Stimulated activated naive B cell treated with anti-CD40 and anti-IgM and Interleukin-4, amounts not matched to agents 10 μg/mL and 1 μg/mL and 100 μg/mL, for 72 hours (primary cell): ENCODE results near the gene CEMIP2.
A peak's percentile ranks its signal among the peaks of the same experiment; 100 is the strongest.

Experiments
- ATAC-seq, 2 donors: fragments of 150-1000 bp; cut with Tn5 transposase; replicated peaks; 2 replicates each; pipeline ENCODE4 v1.10.0; 2021; ENCODE audit warnings: moderate library complexity in 1 of 2
- DNase-seq: peaks from one replicate; pipeline ENCODE4 v3.0.0; 2021
- H3K27ac Mint-ChIP-seq: one replicate; pipeline ENCODE4 v1.8.0; 2022; ENCODE audit warnings: mild to moderate bottlenecking, mixed read lengths
- H3K27me3 Mint-ChIP-seq, 2 donors: one replicate each; pipeline ENCODE4 v1.8.0; 2022; ENCODE audit warnings: mixed read lengths in 2 of 2
- H3K36me3 Mint-ChIP-seq, 2 donors: one replicate each; pipeline ENCODE4 v1.8.0; 2022; ENCODE audit warnings: mixed read lengths in 2 of 2, mild to moderate bottlenecking in 1 of 2
- H3K4me1 Mint-ChIP-seq, 2 donors: one replicate each; pipeline ENCODE4 v1.8.0; 2022; ENCODE audit warnings: mixed read lengths in 2 of 2, mild to moderate bottlenecking in 1 of 2
- H3K4me3 Mint-ChIP-seq, 2 donors: one replicate each; pipeline ENCODE4 v1.8.0; 2022; ENCODE audit warnings: mild to moderate bottlenecking in 2 of 2, mixed read lengths in 2 of 2, moderate library complexity in 1 of 2
- H3K9me3 Mint-ChIP-seq, 2 donors: one replicate each; pipeline ENCODE4 v1.8.0; 2022; ENCODE audit warnings: mixed read lengths in 2 of 2, mild to moderate bottlenecking in 1 of 2

Gene CEMIP2

GRCh38 chr9:71729816-71730526, 38.3 kb downstream of the CEMIP2 start:
- DNase-seq (no peak), ATAC-seq (no peak)
- Mint-ChIP-seq H3K9me3 (no peaks in the 10 kb centered on the region), H3K27me3 (no peaks in the 10 kb centered on the region), H3K4me1 (peaks cover 3 to 5% of the 10 kb centered on the region in 2 donors), H3K27ac (no peak overlapping the region), H3K36me3 (peaks cover 28 to 41% of the 10 kb centered on the region in 2 donors), H3K4me3 (no peak overlapping the region)

GRCh38 chr9:71726723-71727122, 41.6 kb downstream of the CEMIP2 start:
- Mint-ChIP-seq H3K9me3 (no peaks in the 10 kb centered on the region), H3K36me3 (peaks cover 21 to 35% of the 10 kb centered on the region in 2 donors), H3K4me3 (no peak overlapping the region), H3K27me3 (no peaks in the 10 kb centered on the region), H3K4me1 (peaks cover 0 to 3% of the 10 kb centered on the region in 2 donors), H3K27ac (peak overlapping the region; percentile 11)
- no peak for ATAC-seq
- DNase-seq: no peak

- Mint-ChIP-seq H3K4me3 (no peak overlapping the region), H3K9me3 (no peaks in the 10 kb centered on the region), H3K4me1 (peaks cover 0 to 3% of the 10 kb centered on the region in 2 donors), H3K36me3 (peaks cover 24 to 38% of the 10 kb centered on the region in 2 donors), H3K27ac (no peak overlapping the region), H3K27me3 (no peaks in the 10 kb centered on the region)
- DNase-seq (no peak), ATAC-seq (no peak)
Observed at GRCh38 chr9:71725590-71726338, 42.5 kb downstream of the CEMIP2 start.

DNA sequence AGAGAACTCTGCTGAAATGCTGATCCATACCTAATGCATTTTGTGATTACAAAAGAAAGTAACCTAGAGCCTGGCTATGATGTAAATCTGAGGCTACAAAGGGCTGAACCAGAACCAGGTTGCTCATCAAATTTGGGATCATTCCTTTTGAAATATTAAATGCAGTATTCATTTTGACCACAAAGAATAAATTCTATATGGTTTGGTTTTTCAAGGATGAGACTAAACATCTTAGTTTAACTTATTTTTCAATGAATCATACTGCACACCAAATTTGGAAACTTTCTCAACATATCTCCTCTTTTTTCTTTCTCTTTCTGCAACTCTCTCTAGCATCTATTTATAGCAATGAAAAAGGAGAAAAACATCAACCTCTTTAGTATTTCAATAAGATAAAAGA, 46.5 kb downstream of the CEMIP2 start:
- ATAC-seq: no peak
- Mint-ChIP-seq H3K4me3 (no peak overlapping the region), H3K27ac (no peak overlapping the region), H3K9me3 (no peaks in the 10 kb centered on the region), H3K36me3 (peaks cover 12 to 27% of the 10 kb centered on the region in 2 donors), H3K27me3 (no peaks in the 10 kb centered on the region), H3K4me1 (peaks cover 0 to 3% of the 10 kb centered on the region in 2 donors)
- DNase-seq: no peak

- no peaks in the 10 kb centered on the region for H3K27me3 Mint-ChIP-seq
- H3K4me3 Mint-ChIP-seq: no peak overlapping the region
- no peak for ATAC-seq
- H3K27ac Mint-ChIP-seq: no peak overlapping the region
- DNase-seq: no peak
- H3K36me3 Mint-ChIP-seq: peaks cover 12 to 20% of the 10 kb centered on the region in 2 donors
- no peaks in the 10 kb centered on the region for H3K9me3 Mint-ChIP-seq
- no peaks in the 10 kb centered on the region for H3K4me1 Mint-ChIP-seq
Observed at GRCh38 chr9:71719562-71719961, 48.8 kb downstream of the CEMIP2 start.

DNA sequence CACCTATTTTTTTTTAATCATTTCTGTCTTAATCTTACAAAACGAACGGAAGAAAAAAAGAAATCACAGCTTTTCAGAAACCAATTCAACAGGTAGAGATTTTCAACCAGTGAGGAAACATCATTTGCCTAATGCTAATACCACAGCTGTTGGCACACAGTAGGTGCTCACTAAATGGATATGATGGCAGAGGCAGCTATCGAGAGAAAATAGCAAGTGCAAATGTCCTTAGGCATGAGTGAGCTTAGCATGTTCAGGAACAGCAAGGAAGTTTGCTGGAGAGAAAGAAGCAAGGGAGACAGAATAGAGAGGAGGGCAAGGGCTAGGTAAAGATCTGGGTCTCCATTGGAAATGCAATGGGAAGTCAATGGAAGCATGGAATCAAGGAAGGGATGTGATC, 49.2 kb downstream of the CEMIP2 start:
- no peak for DNase-seq
- Mint-ChIP-seq H3K9me3 (no peaks in the 10 kb centered on the region), H3K4me1 (no peaks in the 10 kb centered on the region), H3K27me3 (no peaks in the 10 kb centered on the region), H3K27ac (no peak overlapping the region), H3K36me3 (peaks cover 14 to 20% of the 10 kb centered on the region in 2 donors), H3K4me3 (no peak overlapping the region)
- no peak for ATAC-seq

DNA sequence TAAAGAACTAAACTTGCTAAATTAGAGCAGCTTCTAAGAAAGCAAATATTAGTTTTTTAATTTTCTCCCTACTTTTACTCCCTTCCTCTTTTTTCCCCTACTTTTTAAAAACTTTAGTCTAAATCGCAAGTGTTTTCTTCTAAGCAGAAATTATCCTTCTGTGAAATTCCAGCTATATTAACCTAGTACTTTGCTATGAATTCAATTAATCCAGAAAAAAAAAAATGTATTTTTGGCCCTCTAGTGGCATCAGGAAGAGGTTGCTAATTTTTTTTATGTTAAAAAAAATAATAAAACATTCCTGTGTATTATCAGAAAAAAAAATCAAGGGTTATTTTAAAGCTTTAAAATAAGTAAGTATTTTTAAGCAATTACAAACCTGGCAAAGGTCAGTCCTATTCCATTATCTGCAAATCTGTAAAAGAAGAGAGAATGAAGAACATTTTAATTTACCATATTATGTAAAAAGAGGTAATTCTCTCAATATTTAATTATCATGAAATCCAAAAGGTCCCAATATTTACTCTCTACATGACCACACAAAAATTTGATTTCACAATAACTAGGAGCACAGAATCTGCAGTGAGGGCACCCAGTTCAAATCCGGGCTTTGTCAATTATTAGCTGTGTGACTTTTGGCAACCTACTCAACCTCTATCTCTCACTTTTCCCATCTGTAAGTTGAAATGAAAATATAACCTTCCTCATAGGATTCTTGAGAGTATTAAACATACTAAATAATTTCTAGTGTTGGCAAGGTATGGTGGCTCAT, 52.0 kb downstream of the CEMIP2 start:
- Mint-ChIP-seq H3K4me1 (no peaks in the 10 kb centered on the region), H3K9me3 (no peaks in the 10 kb centered on the region), H3K27me3 (no peaks in the 10 kb centered on the region), H3K27ac (no peak overlapping the region), H3K36me3 (peaks cover 16 to 30% of the 10 kb centered on the region in 2 donors), H3K4me3 (no peak overlapping the region)
- ATAC-seq (no peak), DNase-seq (no peak)

- DNase-seq: no peak
- no peak overlapping the region for H3K4me3 Mint-ChIP-seq
- peak overlapping the region; percentile 42 for H3K27ac Mint-ChIP-seq
- no peaks in the 10 kb centered on the region for H3K9me3 Mint-ChIP-seq
- no peaks in the 10 kb centered on the region for H3K4me1 Mint-ChIP-seq
- peaks cover 18 to 34% of the 10 kb centered on the region in 2 donors for H3K36me3 Mint-ChIP-seq
- ATAC-seq: no peak
- no peaks in the 10 kb centered on the region for H3K27me3 Mint-ChIP-seq
Observed at GRCh38 chr9:71710856-71711255, 57.5 kb downstream of the CEMIP2 start.

DNA sequence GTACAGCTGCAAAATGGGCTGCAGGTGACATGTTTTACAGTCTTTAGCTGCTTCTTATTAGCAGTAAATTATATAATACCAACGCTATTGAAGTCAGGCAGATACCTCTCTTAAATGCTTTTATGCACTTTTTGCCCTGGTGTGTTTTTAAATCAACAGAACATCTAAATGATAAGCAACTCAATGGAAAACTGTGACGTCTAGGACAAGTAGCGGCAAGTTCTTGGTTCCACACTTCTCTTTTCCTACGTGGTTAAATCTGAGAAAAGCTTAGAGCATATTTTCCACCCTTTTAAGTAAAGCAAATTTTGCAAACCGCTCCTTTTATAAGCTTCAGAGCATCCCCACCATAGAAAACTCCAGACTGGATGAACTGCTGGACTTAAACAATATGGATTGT, 58.1 kb downstream of the CEMIP2 start:
- H3K27me3 Mint-ChIP-seq: no peaks in the 10 kb centered on the region
- no peak overlapping the region for H3K4me3 Mint-ChIP-seq
- H3K9me3 Mint-ChIP-seq: no peaks in the 10 kb centered on the region
- peaks cover 18 to 34% of the 10 kb centered on the region in 2 donors for H3K36me3 Mint-ChIP-seq
- no peaks in the 10 kb centered on the region for H3K4me1 Mint-ChIP-seq
- H3K27ac Mint-ChIP-seq: peak overlapping the region; percentile 42
- ATAC-seq (no peak), DNase-seq (no peak)

DNA sequence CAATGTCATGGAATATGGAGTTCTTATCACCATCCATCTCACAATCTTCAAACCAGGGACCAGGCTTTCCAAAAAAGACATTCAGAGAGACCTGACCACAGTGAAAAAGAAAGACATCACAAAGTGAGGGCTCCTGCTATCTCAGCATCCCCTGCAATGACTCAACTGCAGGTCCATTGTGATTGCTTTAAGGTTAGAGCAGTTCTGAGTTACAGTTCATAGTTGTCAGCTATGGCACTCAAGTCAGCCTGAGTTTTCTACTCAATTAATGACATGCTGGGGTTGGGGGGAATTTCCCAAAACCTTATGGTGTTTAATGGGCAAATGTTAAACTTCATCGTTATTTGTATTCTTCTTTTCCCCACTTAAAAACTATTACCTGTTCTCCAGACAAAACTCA, 58.9 kb downstream of the CEMIP2 start:
- no peaks in the 10 kb centered on the region for H3K27me3 Mint-ChIP-seq
- H3K36me3 Mint-ChIP-seq: peaks cover 18 to 39% of the 10 kb centered on the region in 2 donors
- H3K4me3 Mint-ChIP-seq: no peak overlapping the region
- no peak for DNase-seq
- ATAC-seq: peak in 1 of 2 donors; percentile 33
- no peak overlapping the region for H3K27ac Mint-ChIP-seq
- no peaks in the 10 kb centered on the region for H3K4me1 Mint-ChIP-seq
- no peaks in the 10 kb centered on the region for H3K9me3 Mint-ChIP-seq

GRCh38 chr9:71706176-71706575, 62.1 kb downstream of the CEMIP2 start:
- no peak overlapping the region for H3K27ac Mint-ChIP-seq

GRCh38 chr9:71704796-71705195, 63.5 kb downstream of the CEMIP2 start:
- no peaks in the 10 kb centered on the region for H3K9me3 Mint-ChIP-seq
- H3K36me3 Mint-ChIP-seq: peaks cover 23 to 38% of the 10 kb centered on the region in 2 donors
- no peak for DNase-seq
- no peak for ATAC-seq
- no peak overlapping the region for H3K4me3 Mint-ChIP-seq
- no peaks in the 10 kb centered on the region for H3K27me3 Mint-ChIP-seq
- no peak overlapping the region for H3K27ac Mint-ChIP-seq
- peaks cover 0 to 2% of the 10 kb centered on the region in 2 donors for H3K4me1 Mint-ChIP-seq

More at GRCh38 chr9:71706176-71706575, 62.1 kb downstream of the CEMIP2 start:
- ATAC-seq (no peak), DNase-seq (no peak)
- Mint-ChIP-seq H3K36me3 (peaks cover 16 to 29% of the 10 kb centered on the region in 2 donors), H3K4me1 (peaks cover 0 to 2% of the 10 kb centered on the region in 2 donors), H3K27me3 (no peaks in the 10 kb centered on the region), H3K4me3 (no peak overlapping the region), H3K9me3 (no peaks in the 10 kb centered on the region)

DNA sequence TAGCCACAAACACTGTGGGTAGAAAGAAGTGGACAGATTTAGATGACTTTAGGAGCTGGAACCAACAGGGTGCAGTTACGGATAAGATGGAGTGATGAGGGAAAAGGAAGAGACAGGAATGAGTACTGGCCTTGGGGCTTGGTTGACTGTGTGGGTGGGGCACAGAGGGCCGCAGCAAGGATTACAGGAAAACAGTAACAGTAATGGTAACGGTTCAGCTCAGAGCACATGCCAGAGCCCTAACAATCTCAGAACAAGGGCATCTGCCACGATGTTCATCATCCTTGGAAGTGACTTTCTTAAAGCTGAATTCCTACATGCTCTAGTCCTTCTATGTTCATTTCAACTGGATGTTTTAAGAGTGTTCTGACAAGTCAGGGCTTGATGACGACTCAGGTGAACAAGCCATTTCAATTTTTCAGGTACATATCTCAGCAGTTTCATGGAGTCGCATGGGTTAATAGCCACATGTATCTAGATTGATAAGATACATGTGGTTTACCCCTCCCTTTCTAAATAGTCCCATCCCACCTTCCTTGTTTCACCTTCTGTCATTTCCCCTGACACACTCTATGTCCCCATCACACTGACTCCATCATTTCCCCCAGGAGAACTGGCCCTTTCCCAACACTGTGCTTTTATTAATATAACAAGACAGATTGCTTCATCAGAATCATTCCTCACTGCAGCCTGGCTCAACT, 65.0 kb downstream of the CEMIP2 start:
- no peak for ATAC-seq
- DNase-seq: no peak
- no peaks in the 10 kb centered on the region for H3K27me3 Mint-ChIP-seq
- peaks cover 2 to 5% of the 10 kb centered on the region in 2 donors for H3K4me1 Mint-ChIP-seq
- no peak overlapping the region for H3K4me3 Mint-ChIP-seq
- peaks cover 23 to 40% of the 10 kb centered on the region in 2 donors for H3K36me3 Mint-ChIP-seq
- no peaks in the 10 kb centered on the region for H3K9me3 Mint-ChIP-seq
- no peak overlapping the region for H3K27ac Mint-ChIP-seq

GRCh38 chr9:71697882-71698281, 70.4 kb downstream of the CEMIP2 start:
- H3K27me3 Mint-ChIP-seq: no peaks in the 10 kb centered on the region
- no peak overlapping the region for H3K4me3 Mint-ChIP-seq
- peaks cover under 1 to 5% of the 10 kb centered on the region in 2 donors for H3K4me1 Mint-ChIP-seq
- no peaks in the 10 kb centered on the region for H3K9me3 Mint-ChIP-seq
- H3K36me3 Mint-ChIP-seq: peaks cover 28 to 34% of the 10 kb centered on the region in 2 donors
- no peak overlapping the region for H3K27ac Mint-ChIP-seq
- no peak for ATAC-seq
- DNase-seq: no peak
